ENCODE results near the gene RAB3IL1.

Gene RAB3IL1

GRCh38 chr11:61863548-61864081, 53.8 kb downstream of the RAB3IL1 start:
- no peak for DNase-seq

GRCh38 chr11:61862714-61863547, 54.4 kb downstream of the RAB3IL1 start:
- no peak for DNase-seq

- no peak for DNase-seq
Measured at GRCh38 chr11:61861634-61862033, 55.7 kb downstream of the RAB3IL1 start.

GRCh38 chr11:61860054-61860903, 57.1 kb downstream of the RAB3IL1 start:
- DNase-seq: no peak

GRCh38 chr11:61855939-61856680, 61.3 kb downstream of the RAB3IL1 start:
- DNase-seq: no peak

- DNase-seq: no peak
Measured at GRCh38 chr11:61854966-61855714, 62.2 kb downstream of the RAB3IL1 start.

- no peak for DNase-seq
Measured at GRCh38 chr11:61854206-61854895, 63.0 kb downstream of the RAB3IL1 start.

GRCh38 chr11:61853698-61854169, 63.6 kb downstream of the RAB3IL1 start:
- no peak for DNase-seq

GRCh38 chr11:61851900-61852295, 65.5 kb downstream of the RAB3IL1 start:
- DNase-seq: no peak

GRCh38 chr11:61851113-61851899, 66.1 kb downstream of the RAB3IL1 start:
- no peak for DNase-seq

- no peak for DNase-seq
Measured at GRCh38 chr11:61850687-61851086, 66.7 kb downstream of the RAB3IL1 start.

- DNase-seq: no peak
Measured at GRCh38 chr11:61848631-61849030, 68.7 kb downstream of the RAB3IL1 start.

- no peak for DNase-seq
Measured at GRCh38 chr11:61847914-61848581, 69.3 kb downstream of the RAB3IL1 start.
